ENCODE measurements around the gene TBC1D8.

DNA sequence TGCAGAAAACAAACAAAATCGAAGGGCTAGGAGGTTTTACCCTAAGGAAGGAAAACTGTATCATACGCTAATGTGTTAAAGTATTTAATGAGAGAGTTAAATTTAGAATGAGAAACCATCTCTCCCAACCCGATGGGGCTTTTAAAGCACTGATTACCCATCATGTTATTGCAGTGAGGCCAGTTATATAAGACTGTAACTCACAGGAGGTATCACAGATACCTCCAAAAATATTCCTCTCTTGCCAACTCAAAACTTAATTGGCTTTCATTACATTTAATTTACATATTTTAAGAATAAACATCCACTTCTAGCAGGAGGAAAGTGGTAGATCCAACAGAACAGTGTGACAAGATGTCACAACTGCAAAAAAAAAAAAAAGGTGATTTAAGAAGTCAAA lies 92.8 kb downstream of the TBC1D8 start:
- TF ChIP-seq CTCF (IDR thresholded peaks at IDR 0.05) (no peak), POLR2A (IDR thresholded peaks at IDR 0.05) (no peak)

Data from testis (tissue), 2 donors.